GM12874 (cell line): ENCODE data around the gene ITGAL.

Experiments
- CTCF ChIP-seq: IDR thresholded peaks from 2 replicates; pipeline ENCODE4 v1.5.1; 2011; ENCODE audit warnings: low read depth, mild to moderate bottlenecking, control low read depth, low read length, moderate library complexity; ENCODE audit not compliant: insufficient read depth

Gene ITGAL

GRCh38 chr16:30438835-30439234 is 33.7 kb upstream of the ITGAL start:
- TF ChIP-seq CTCF, result no peak

GRCh38 chr16:30439720-30440348 is 32.7 kb upstream of the ITGAL start:
- no peak for TF ChIP-seq CTCF

- TF ChIP-seq CTCF, result no peak
Observed at GRCh38 chr16:30443631-30444030, 28.9 kb upstream of the ITGAL start.

- no peak for TF ChIP-seq CTCF
Observed at GRCh38 chr16:30444231-30445148, 28.1 kb upstream of the ITGAL start.

- TF ChIP-seq CTCF, result no peak
Observed at GRCh38 chr16:30445149-30445407, 27.5 kb upstream of the ITGAL start.

GRCh38 chr16:30445408-30446202 is 26.9 kb upstream of the ITGAL start, which contains the start of gene SEPHS2:
TSS of gene SEPHS2 (minus strand) at chr16:30445874. CDS start at chr16:30445727, 147 bp downstream.
- TF ChIP-seq CTCF, result peak; percentile 50

GRCh38 chr16:30446203-30446595 is 26.3 kb upstream of the ITGAL start:
- no peak for TF ChIP-seq CTCF
